ENCODE data around the gene RAC3.

- TF ChIP-seq CTCF (IDR thresholded peaks at IDR 0.05) (no peak), POLR2A (IDR thresholded peaks at IDR 0.05) (no peak)
Measured at GRCh38 chr17:82037889-82038195, 6.4 kb downstream of the RAC3 start.

Measured in esophagus squamous epithelium (tissue), 4 donors.